ENCODE data around the gene ADM5.

ADM5 gene

DNA sequence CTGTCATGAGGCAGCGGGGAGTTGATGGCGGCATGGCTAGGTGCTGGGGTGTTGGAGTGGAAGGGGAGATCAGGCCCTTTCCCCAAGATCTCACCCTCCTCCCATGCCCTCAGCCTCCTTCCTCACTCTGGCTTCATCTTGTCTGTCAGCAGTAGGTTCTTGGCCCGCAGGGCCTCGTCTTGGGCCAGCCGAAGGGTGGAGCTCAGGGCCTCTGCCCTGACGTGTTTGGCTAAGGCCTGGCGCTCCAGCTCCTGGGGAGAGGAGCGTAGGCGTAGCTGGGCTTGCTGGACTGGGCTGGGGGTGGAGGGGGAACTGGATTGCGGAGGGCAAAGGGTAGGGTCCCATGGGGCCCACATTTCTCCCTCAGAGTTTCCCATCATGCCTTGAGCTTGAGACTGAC, 50.5 kb downstream of the ADM5 start:
- ATAC-seq = no peak
- no peaks in the 10 kb centered on the region for H3K36me3 Mint-ChIP-seq
- H3K9me3 Mint-ChIP-seq = no peaks in the 10 kb centered on the region
- peaks cover 7% of the 10 kb centered on the region for H3K4me1 Mint-ChIP-seq
- DNase-seq (ENCODE audit: low spot score in 2 of 2) = no peak
- H3K27ac Mint-ChIP-seq = no peak overlapping the region
- no peak overlapping the region for H3K4me3 Mint-ChIP-seq
